AG04449 (cell line): Measurements from ENCODE around the gene HS3ST4.
"Not testable (repeated sequence)": the region's sequence is repeated elsewhere in the genome, so short reads cannot be mapped to it uniquely, and the experiment has no call there.

Source experiments
- CTCF ChIA-PET: fragments of 350-600 bp; formaldehyde crosslinking; extraction: SDS; loops from one replicate; lab custom pipeline; 2021; ENCODE audit warnings: antibody characterized with exemption; lab: Yijun Ruan, JAX
- POLR2A ChIA-PET: fragments of 400-600, 350-600 bp; formaldehyde crosslinking; extraction: SDS; loops from one replicate; lab custom pipeline; 2020; ENCODE audit warnings: antibody characterized with exemption, inconsistent platforms; lab: Yijun Ruan, JAX
- DNase-seq: peaks from one replicate; pipeline ENCODE4 v3.0.0-alpha.2; 2010; ENCODE audit warnings: low read depth, low spot score
- H3K4me3 ChIP-seq: 2 replicates; pipeline ENCODE4 v1.5.1; 2011; ENCODE audit warnings: low read depth, mild to moderate bottlenecking, control low read depth, low read length
- CTCF ChIP-seq: IDR thresholded peaks from one replicate; pipeline ENCODE4 v1.5.1; 2011; ENCODE audit warnings: mild to moderate bottlenecking, moderate library complexity, low read length, control low read depth, inconsistent platforms; ENCODE audit not compliant: insufficient read depth; ENCODE audit errors: missing control alignments

HS3ST4 gene

GRCh38 chr16:25771812-25772568, 80.2 kb downstream of the HS3ST4 start:
- DNase-seq, result no peak
- CTCF ChIA-PET, result no interaction called here
- TF ChIP-seq CTCF, result no peak
- H3K4me3 ChIP-seq, result no peak overlapping the region
- POLR2A ChIA-PET, result no interaction called here

DNA sequence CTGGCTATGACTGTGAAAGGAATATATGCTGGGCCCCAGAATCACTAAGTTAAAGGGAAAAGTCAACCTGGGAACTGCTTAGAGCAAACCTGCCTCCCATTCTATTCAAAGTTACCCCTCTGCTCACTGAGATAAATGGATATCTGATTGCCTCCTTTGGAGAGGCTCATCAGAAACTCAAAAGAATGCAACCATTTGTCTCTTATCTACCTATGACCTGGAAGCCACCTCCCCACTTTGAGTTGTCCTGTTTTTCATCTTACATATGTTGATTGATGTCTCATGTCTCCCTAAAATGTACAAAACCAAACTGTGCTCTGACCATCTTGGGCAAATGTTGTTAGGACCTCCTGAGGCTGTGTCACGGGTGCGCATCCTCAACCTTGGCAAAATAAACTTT, 84.5 kb downstream of the HS3ST4 start:
- CTCF ChIA-PET, POLR2A ChIA-PET, H3K4me3 ChIP-seq, DNase-seq: not testable (repeated sequence)

DNA sequence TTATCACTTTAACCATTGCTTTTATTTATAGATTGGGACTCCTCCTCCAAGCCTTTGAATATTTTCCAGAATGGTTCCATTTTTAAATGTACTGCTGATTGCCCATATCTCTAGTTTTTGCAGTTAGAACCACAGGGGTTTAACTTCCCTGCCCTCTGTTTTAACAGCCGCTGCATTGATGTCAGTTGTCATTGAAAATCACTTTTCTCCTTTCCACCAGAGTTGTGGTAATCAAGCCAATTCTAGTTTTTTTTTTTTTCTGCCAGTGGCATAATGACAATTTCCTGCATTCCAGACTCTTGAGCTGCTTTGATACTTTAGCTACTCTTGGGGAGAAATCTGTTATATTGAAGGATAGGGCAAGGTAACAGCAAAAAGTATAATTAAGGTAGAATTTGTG, 91.5 kb downstream of the HS3ST4 start:
- ChIA-PET POLR2A (no interaction called here), CTCF (no interaction called here)
- TF ChIP-seq CTCF, result no peak
- H3K4me3 ChIP-seq, result no peak overlapping the region
- DNase-seq, result no peak

DNA sequence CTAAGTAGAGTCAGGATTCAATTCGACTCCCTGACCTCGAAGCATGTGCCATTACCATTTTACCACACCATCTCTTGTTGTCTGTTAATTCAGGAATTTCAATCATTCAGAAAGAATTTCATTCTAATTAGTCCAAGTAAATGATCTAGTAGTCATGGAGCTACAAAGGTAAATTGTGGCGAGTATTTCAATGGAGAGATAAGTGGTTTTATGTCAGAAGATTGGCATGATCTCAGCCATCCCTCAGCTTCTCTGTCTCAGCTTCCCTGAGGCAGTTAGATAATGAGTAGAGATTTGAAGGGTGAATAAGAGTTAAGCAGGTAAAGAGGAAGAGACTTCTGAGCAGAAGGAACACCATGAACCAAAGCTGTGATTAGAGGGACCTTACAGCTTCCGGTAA, 93.6 kb downstream of the HS3ST4 start:
- DNase-seq, result no peak
- ChIA-PET POLR2A (no interaction called here), CTCF (no interaction called here)
- no peak for TF ChIP-seq CTCF
- H3K4me3 ChIP-seq, result no peak overlapping the region

DNA sequence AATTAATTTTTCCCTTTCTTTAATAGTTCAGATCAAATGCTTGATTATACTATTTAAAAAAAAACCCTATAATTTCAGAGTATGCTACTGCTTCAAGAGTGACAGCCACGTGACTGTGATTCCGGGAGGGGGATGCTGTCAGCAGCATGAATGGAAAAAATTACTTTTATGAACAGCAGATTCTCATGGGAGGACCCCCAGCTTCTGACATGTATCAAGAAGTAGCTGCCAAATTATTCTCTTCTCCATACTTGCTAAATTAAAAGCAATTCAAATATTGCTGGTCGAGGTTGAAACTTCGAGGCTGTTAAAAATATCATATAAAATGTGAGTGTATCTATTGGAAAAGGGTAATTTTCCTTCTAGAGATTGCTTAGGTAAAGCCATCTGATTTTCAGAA, 95.0 kb downstream of the HS3ST4 start:
- POLR2A ChIA-PET, result no interaction called here
- no peak for TF ChIP-seq CTCF
- DNase-seq, result no peak
- CTCF ChIA-PET, result no interaction called here
- no peak overlapping the region for H3K4me3 ChIP-seq

DNA sequence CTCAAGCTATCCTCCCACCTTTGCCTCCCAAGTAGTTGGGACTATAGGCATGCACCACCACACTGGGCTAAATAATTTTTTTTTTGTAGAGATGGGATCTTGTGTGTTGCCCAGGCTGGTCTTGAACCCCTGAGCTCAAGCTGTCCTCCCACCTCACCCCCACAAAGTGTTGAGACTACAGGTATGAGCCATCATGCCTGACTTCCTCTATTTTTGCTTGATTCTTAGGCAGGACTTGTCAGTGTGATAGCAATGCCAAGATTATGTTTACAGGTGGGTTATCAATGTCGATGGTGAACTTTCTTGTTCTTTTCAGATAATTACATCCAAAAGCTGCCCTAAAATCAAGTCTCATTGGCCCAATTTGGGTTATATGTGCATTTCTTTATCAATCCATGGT, 96.9 kb downstream of the HS3ST4 start:
- DNase-seq, result no peak
- ChIA-PET CTCF (no interaction called here), POLR2A (no interaction called here)
- H3K4me3 ChIP-seq, result no peak overlapping the region
- TF ChIP-seq CTCF, result no peak

DNA sequence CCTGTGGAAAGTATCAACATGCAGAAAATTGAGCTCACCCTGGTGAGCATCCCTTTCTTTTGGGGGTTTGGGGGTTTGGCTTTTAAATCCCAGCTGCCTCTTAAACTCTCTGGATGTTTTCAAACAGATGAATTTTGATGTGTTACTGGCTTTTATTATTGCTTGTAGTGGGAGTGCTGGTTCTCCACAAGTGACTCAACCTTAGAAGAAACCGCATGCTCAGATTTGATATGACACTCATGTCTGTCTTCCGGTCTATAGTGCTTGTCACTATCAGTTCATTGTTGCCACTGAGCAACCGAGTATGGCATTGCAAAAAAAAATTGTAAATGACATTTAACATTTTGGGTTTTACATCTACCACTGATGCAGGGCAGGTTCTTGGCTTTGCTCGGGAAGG, 104.5 kb downstream of the HS3ST4 start:
- no peak for TF ChIP-seq CTCF

More for the DNA sequence above, 104.5 kb downstream of the HS3ST4 start:
- no peak for DNase-seq
- H3K4me3 ChIP-seq, result no peak overlapping the region
- CTCF ChIA-PET, result no interaction called here
- POLR2A ChIA-PET, result no interaction called here
